GM19463 (cell line): ENCODE results near the gene TGFBR2.
"Not testable (repeated sequence)": the region's sequence is repeated elsewhere in the genome, so short reads cannot be mapped to it uniquely, and the experiment has no call there.

Experiments used
- ATAC-seq: cut with Tn5 transposase; IDR thresholded peaks from one replicate; pipeline ENCODE4 v1.9.1; 2021; ENCODE audit warnings: mild to moderate bottlenecking, moderate library complexity; ENCODE audit not compliant: unreplicated experiment

Gene TGFBR2

GRCh38 chr3:30617653-30618052, 11.3 kb downstream of the TGFBR2 start:
- no peak for ATAC-seq

- ATAC-seq, result no peak
These were observed 12.1 kb downstream of the TGFBR2 start for GRCh38 chr3:30618526-30618925.

GRCh38 chr3:30619318-30619717, 12.9 kb downstream of the TGFBR2 start:
- ATAC-seq, result no peak

GRCh38 chr3:30620402-30621360, 14.3 kb downstream of the TGFBR2 start:
- ATAC-seq, result no peak

GRCh38 chr3:30621576-30621975, 15.2 kb downstream of the TGFBR2 start:
- ATAC-seq, result no peak

- ATAC-seq, result no peak
These were observed 15.7 kb downstream of the TGFBR2 start for GRCh38 chr3:30622047-30622545.

GRCh38 chr3:30622790-30623189, 16.4 kb downstream of the TGFBR2 start:
- no peak for ATAC-seq

- ATAC-seq, result no peak
These were observed 16.9 kb downstream of the TGFBR2 start for GRCh38 chr3:30623351-30623750.

- ATAC-seq, result not testable (repeated sequence)
These were observed 18.1 kb downstream of the TGFBR2 start for GRCh38 chr3:30624480-30624879.

GRCh38 chr3:30625541-30626438, 19.4 kb downstream of the TGFBR2 start:
- ATAC-seq, result no peak

- no peak for ATAC-seq
These were observed 20.2 kb downstream of the TGFBR2 start for GRCh38 chr3:30626443-30627180.

- ATAC-seq, result no peak
These were observed 22.0 kb downstream of the TGFBR2 start for GRCh38 chr3:30628205-30628900.

- ATAC-seq, result peak; percentile 43
These were observed 22.6 kb downstream of the TGFBR2 start for GRCh38 chr3:30628901-30629590.

- ATAC-seq, result no peak
These were observed 23.3 kb downstream of the TGFBR2 start for GRCh38 chr3:30629746-30630145.

GRCh38 chr3:30630238-30631030, 24.0 kb downstream of the TGFBR2 start:
- ATAC-seq, result no peak

- ATAC-seq, result peak; percentile 48
These were observed 25.0 kb downstream of the TGFBR2 start for GRCh38 chr3:30631243-30631904.

- ATAC-seq, result no peak
These were observed 25.7 kb downstream of the TGFBR2 start for GRCh38 chr3:30632065-30632464.

GRCh38 chr3:30632521-30632920, 26.1 kb downstream of the TGFBR2 start:
- no peak for ATAC-seq
